Measurements from ENCODE around the gene BTBD19. TPM values are rescaled to one million over a fixed set of nuclear protein-coding genes. Genes with fewer than 3 reads are reported as not detected.
A peak's percentile ranks its signal among the peaks of the same experiment; 100 is the strongest.

BTBD19 gene
- total RNA-seq, 4 donors from 2014 or later, result 1.0 to 4.0 (median 2.4) TPM

DNA sequence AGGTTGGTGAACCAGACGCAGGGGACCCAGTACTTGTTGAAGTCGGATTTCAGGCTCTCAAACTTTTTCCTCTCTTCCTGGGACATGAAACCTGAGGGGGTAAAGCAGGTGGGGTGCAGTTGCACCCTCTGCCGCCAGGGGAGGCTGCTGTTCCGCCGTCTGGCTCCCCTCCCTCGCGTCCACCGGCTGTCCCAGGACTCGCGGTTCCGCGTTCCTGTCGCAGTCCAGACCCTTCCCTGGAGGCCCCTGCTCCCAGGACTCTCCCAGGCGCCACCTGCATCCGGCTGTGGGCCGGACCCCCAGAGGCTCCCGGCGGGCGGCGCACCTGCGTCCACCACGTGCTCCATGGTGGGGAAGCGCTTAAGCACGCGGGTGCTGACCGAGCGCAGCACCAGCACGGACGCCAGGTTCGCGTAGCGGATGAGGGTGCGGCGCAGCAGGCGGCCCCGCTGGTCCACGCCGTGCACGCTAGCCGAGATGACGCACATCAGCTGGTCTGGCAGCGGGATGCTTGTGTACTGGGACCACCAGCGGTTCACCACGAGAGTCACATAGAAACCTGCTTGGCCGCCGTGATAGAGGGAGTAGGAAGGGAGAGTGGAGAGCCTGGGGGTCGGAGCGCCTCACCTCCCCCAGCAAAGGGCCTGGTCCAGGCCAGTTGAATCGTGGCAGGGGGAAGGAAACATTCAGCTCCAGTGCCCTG is 22.0 kb upstream of the BTBD19 start:
- 21 to 27% methylated on average over 18 to 20 of the region's 49 CpGs for WGBS, 2 donors
- intact Hi-C loops (cut with DNase I; ENCODE audit: low total_unique reads), result no loop called here
- no peak for TF ChIP-seq POLR2A (IDR thresholded peaks at IDR 0.05)
- TF ChIP-seq, protein P1, sequence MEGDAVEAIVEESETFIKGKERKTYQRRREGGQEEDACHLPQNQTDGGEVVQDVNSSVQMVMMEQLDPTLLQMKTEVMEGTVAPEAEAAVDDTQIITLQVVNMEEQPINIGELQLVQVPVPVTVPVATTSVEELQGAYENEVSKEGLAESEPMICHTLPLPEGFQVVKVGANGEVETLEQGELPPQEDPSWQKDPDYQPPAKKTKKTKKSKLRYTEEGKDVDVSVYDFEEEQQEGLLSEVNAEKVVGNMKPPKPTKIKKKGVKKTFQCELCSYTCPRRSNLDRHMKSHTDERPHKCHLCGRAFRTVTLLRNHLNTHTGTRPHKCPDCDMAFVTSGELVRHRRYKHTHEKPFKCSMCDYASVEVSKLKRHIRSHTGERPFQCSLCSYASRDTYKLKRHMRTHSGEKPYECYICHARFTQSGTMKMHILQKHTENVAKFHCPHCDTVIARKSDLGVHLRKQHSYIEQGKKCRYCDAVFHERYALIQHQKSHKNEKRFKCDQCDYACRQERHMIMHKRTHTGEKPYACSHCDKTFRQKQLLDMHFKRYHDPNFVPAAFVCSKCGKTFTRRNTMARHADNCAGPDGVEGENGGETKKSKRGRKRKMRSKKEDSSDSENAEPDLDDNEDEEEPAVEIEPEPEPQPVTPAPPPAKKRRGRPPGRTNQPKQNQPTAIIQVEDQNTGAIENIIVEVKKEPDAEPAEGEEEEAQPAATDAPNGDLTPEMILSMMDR (IDR thresholded peaks at IDR 0.05), result peak in 2 of 3 donors; percentile 72 to 99
- peak overlapping the region; percentile 16 for H3K4me3 ChIP-seq (ENCODE audit: low read depth, poor library complexity, severe bottlenecking)
- no peak for DNase-seq (ENCODE audit: low spot score in 2 of 2)

DNA sequence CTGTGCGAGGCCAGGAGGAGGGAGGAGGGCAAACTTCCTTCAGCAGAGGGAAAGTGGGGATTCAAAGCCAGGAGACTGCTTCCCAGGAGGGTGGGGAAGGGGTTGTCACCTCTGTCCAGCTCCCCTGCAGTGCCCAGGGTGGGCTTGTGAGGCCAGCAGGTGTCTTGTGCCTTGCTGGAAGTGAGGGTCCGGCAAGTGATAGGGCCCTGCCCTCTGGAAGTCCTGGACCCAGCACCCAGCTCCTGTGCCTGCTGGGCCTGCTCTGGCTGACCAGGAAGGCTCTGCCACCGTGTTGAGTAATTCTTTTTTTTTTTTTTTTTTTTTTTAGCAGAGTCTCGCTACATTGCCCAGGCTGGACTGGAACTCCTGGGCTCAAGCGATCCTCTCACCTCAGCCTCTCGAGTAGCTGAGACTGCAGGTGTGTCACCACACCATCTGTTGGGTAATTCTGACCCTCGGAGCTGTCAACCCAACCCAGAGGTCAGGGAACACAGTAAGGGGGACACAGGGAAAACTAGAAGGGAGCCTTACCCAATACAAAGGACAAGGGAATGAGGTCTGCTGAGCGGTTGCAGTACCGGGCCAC is 21.4 kb upstream of the BTBD19 start:
- DNase-seq (ENCODE audit: low spot score in 2 of 2), result no peak
- TF ChIP-seq, protein P1 (IDR thresholded peaks at IDR 0.05), result no peak
- no peak for TF ChIP-seq POLR2A (IDR thresholded peaks at IDR 0.05)
- no peak overlapping the region for H3K4me3 ChIP-seq (ENCODE audit: low read depth, poor library complexity, severe bottlenecking)
- 81 to 84% methylated on average over 9 of the region's 9 CpGs for WGBS, 2 donors
- intact Hi-C loops (cut with DNase I; ENCODE audit: low total_unique reads), result no loop called here

DNA sequence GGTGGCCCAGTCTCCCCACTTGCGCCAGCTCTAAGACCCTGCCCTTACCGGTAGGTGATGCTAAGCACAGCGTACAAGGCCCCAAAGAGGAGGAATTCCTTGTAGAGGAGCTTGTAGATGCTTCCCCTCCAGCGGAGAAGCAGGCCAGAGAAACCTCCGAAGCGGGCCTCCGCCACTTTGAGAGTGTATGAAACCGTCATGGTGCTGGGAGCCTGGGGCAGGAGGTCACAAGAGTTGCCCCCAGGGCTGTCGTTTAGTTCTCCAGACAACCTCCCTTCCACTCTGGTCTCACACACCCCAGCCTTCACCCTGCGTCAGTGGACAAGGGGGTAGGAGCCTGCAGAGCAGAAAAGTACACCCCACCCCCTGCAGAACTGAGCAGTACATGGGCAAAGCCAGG is 20.8 kb upstream of the BTBD19 start:
- 96 to 97% methylated on average over 10 of the region's 10 CpGs for WGBS, 2 donors

DNA sequence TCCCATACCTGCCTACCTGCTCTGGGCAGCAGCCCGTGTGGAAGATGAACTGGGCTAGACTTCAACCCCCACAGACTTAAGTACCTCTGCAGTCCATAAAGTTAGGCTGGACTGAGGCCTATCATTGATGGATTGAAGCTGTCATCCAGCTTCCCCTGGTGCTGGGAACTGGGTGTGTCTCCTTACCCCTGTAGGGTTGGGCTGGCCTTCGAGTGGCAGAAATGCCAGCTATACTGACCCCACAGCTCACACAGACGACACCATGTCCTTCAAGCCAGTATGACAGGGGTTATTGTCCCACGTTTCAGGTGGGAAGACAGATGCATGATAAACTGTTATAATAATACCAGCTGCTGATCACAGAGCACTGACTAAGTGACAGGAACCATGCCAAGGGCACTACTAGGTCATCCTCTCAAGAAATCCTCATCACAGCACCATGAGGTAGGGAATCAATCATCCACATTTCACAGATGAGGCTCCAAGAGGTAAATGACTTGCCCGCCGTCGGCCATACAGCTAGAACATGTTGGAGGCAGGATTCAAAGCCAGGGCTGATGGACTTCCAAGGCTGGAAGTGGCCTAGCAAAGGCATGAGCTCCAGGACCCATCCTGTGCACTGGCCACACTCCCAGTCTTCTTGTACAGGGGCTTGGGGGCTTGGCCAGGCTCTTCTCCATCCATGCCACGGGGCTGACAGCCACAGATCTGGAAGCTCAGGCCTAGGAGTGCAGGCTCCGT is 20.0 kb upstream of the BTBD19 start, which contains the start of gene BEST4:
BEST4 (minus strand) TSS at position 51 of the 741 bp plus-strand sequence. CDS start 465 bp downstream, outside the sequence.
- no peak for DNase-seq (ENCODE audit: low spot score in 2 of 2)
- 84 to 91% methylated on average over 5 to 9 of the region's 9 CpGs for WGBS, 2 donors
- no peak within 1 kb of the TSS for H3K4me3 ChIP-seq (ENCODE audit: low read depth, poor library complexity, severe bottlenecking)
- no peak for TF ChIP-seq POLR2A (IDR thresholded peaks at IDR 0.05)
- TF ChIP-seq, protein P1 (IDR thresholded peaks at IDR 0.05), result no peak
- intact Hi-C loops (cut with DNase I; ENCODE audit: low total_unique reads), result no loop called here

More for the DNA sequence above, 20.8 kb upstream of the BTBD19 start:
- no peak for DNase-seq (ENCODE audit: low spot score in 2 of 2)
- intact Hi-C loops (cut with DNase I; ENCODE audit: low total_unique reads), result no loop called here
- H3K4me3 ChIP-seq (ENCODE audit: low read depth, poor library complexity, severe bottlenecking), result no peak overlapping the region
- no peak for TF ChIP-seq POLR2A (IDR thresholded peaks at IDR 0.05)
- TF ChIP-seq, protein P1 (IDR thresholded peaks at IDR 0.05), result no peak

DNA sequence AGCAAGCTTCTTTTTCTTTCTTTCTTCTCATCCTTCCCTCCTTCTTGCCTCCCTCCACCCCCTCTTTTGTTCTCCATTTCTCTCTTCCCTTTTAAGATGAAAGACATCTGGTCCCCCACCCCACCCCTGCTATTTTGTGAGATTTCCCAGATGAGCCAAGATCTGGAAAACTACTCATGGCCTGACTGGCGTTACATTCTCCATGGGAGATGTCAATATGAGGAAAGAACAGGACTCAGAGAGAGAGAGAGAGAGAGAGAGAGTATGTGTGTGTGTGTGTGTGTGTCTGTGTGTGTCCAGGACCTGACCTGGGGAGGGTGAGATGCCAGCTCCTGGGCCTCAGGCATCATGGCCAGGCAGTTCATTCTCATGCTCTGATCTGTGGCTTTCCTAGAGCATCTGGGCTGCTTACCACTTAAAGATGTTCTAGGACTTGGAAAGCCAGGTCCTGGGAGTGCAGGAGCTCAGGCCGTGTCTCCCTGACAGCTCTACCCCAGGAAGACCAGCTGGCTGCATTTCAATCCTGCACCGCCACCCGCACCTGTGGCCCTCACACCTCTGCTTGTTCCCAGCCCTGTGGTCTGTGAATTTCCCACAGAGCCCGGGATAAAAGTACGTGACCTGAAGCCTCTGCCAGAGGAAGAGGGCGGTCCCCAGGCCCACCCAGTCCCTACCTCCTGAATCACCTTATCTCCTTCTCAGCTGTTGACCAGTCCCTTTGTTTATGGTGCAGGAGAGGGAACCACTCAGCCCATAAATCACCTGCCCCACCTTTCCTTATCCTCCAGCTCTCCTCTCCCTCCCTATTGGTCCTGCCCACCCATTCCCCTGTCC is 17.1 kb upstream of the BTBD19 start:
- WGBS, 2 donors, result 66 to 75% methylated on average over 7 of the region's 7 CpGs
- DNase-seq (ENCODE audit: low spot score in 2 of 2), result no peak
- no peak overlapping the region for H3K4me3 ChIP-seq (ENCODE audit: low read depth, poor library complexity, severe bottlenecking)
- intact Hi-C loops (cut with DNase I; ENCODE audit: low total_unique reads), result loop anchor here (5.0 kb wide), 1 partner anchor 216 kb away; no protein-coding TSS in a partner anchor
- TF ChIP-seq, protein P1 (IDR thresholded peaks at IDR 0.05), result no peak
- no peak for TF ChIP-seq POLR2A (IDR thresholded peaks at IDR 0.05)

Measured in lower leg skin (tissue), 4 donors.